LHCN-M2 (cell line): ENCODE results near the gene ADCY3. TPM values are rescaled to one million over a fixed set of nuclear protein-coding genes. Genes with fewer than 3 reads are reported as not detected.
A peak's percentile ranks its signal among the peaks of the same experiment; 100 is the strongest.

Experiments
- DNase-seq: peaks from one replicate; pipeline ENCODE4 v3.0.0-alpha.2; 2012; ENCODE audit warnings: low read depth
- total RNA-seq: library from RNA; depleted of rRNA; stranded (reverse); fragments of >200 nt; gene quantifications from 2 replicates; pipeline ENCODE4 v1.2.3, GENCODE V29; 2014

The ADCY3 gene
- total RNA-seq, 1 experiment from 2014 or later: 23.3 TPM

GRCh38 chr2:24850944-24851343, 69.1 kb downstream of the ADCY3 start:
- no peak for DNase-seq

GRCh38 chr2:24845691-24846090, 74.3 kb downstream of the ADCY3 start:
- DNase-seq: no peak

- DNase-seq: no peak
These were observed 75.9 kb downstream of the ADCY3 start for GRCh38 chr2:24844023-24844685.

GRCh38 chr2:24843330-24843860, 76.6 kb downstream of the ADCY3 start:
- no peak for DNase-seq

GRCh38 chr2:24842081-24843050, 77.7 kb downstream of the ADCY3 start:
- no peak for DNase-seq

DNA sequence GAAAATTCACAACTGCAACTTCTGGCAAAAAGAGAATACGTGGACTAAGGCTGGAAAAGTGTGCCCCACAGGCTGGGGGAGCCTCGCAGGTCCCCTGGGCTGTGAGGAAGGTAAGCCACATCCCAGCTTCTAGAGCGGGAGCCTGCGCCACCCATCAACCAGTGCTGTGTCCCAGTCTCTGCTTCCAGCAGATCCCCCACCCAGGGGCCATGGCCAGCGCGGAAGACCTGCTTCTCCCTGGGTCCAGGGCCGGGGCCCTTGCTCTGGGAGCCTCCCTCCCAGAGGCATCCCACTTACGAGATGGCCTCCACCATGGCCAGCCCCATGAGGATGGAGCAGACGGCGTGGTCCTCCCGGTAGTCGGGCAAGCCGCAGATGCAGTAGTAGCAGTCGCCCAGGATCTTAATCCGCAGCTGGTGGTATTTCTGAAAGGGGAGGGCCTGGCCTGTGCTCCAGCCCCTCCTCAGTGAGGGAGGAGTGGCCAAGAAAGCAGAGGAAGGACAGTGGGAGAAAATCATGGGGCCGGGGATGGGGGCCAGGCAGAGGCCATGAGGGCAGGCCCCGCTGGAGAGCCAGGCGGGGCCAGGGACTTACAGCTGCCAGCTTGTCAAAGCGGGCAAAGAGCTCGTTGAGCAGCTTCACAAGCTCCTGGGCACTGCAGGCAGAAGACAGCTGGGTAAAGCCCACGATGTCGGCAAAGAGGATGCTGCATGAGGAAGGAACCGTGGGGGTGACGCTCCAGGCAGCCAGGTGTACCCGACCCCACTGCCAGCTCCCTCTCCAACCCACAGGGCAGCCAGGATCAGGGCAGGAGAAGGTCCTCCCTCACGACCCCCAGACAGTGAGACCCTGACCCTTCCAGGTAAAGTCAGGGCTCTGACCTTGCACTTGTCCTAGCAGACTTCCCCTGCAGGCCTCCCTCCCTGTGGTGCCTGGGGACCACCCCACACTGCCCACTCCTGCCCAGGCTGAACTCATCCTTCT, 78.8 kb downstream of the ADCY3 start:
- DNase-seq: no peak

- no peak for DNase-seq
These were observed 79.7 kb downstream of the ADCY3 start for GRCh38 chr2:24840164-24840869.

GRCh38 chr2:24839729-24840128, 80.3 kb downstream of the ADCY3 start:
- no peak for DNase-seq

DNA sequence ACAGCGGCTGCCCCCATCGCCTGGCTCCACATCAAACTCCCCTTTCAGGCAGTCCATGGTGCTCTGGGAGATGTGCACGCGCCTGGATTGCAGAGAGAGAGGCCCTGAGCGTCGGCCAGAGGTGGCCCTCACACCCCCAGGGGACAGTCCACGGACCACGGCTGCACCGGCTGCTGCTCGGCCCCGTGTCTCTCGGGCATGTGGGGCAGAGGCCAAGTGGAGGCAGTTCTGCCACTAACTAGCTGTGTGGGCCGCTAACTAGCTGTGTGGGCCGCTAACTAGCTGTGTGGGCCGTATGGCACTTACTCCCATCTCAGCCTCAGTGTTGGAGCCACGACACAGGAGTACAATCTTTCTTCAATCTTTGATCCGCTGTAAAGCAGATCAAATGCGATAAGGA, 81.5 kb downstream of the ADCY3 start:
- DNase-seq: no peak

GRCh38 chr2:24837996-24838513, 82.0 kb downstream of the ADCY3 start:
- DNase-seq: no peak

DNA sequence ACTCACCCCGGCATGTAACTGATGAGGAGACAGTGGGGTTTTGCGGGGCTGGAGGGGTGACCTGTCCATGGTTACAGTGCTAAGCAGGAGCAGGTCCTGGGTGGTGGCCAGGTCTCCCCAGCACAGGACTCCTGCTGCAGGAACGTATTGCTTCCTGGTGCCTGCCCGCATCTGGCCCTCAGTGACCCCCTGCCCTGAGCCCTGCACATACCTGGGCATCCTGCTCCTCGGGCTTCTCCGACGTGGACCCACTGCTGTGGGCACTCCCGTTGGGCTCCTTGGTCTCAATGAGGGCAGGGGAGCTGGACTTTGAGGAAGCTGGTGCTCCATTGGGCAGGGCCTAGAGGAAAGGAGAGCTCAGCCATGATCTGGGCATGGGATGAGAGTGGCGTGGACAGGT, 83.3 kb downstream of the ADCY3 start:
- DNase-seq: no peak

- no peak for DNase-seq
These were observed 83.8 kb downstream of the ADCY3 start for GRCh38 chr2:24836206-24836605.

GRCh38 chr2:24835411-24835810, 84.6 kb downstream of the ADCY3 start:
- peak; percentile 50 for DNase-seq

GRCh38 chr2:24834733-24835395, 85.2 kb downstream of the ADCY3 start:
- no peak for DNase-seq

DNA sequence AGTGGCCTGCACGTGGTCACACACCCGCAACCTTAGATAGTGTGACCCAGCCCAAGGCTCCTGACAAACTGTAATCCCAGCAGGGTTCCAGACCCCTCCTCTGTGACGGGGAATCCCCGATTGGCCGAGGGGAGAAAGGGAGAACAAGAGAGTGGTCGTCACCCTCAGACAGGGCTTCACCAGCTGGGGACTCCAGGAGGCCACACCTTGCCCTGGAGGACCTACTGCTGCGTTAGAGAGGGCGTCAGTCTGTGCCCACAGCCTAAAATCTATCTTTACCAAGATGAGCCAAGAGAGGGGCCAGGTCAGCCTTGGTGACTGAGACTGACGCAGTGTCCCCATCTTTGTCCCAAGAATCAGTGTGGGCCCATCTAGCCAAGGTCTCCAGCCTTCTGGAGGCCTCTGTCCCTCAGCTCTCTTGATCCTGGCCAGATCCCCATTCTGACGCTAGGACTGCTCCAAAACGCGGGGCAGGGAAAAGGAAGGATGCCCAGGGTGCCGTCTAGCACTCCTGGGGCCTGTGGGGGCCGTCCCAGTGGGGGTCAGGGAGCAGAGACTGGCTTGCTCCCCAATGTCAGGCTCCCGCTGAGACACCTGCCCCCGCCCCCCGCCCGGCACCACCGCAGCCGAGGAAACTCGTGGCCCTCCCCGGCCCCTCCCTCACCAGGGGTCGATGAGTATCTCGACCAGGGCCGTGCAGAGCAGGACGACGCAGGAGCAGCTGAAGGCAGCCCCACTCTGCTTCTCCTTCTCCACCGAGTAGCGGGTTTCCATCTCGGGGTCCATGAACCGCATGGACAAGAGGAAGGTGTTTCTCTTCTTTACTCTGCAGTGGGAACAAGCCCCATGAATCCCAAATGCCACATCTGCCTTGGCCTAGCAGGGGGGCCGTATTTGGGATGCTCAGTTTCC, 86.0 kb downstream of the ADCY3 start:
- no peak for DNase-seq

GRCh38 chr2:24832931-24833701, 86.9 kb downstream of the ADCY3 start:
- DNase-seq: no peak

GRCh38 chr2:24832521-24832920, 87.5 kb downstream of the ADCY3 start:
- no peak for DNase-seq

GRCh38 chr2:24832073-24832461, 88.0 kb downstream of the ADCY3 start:
- no peak for DNase-seq
